ENCODE data around the gene BANF2.

BANF2 gene

DNA sequence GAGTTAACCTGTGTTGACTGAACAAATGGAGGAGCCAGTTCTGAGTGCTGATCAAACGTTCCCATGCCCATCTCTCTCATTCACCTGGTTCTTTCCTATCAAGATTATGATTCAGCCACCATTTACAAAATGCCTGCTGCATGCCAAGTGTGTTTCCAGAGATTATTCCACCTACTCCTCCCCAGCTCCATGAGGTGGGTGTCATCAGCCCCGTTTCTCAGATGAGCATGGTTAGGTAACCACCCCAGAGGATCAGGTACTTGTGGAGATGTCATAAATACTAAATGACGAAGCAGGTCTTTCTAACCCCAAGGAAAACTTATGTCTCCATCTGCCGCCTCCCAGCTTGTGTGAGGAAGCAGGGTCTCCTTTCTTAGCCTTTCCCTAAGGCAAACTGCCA is 2.1 kb downstream of the BANF2 start:
- Histone ChIP-seq H3K79me2 (ENCODE audit: control insufficient read depth, low read length) (no peaks in the 10 kb centered on the region), H3K36me3 (ENCODE audit: control insufficient read depth, low read length) (no peaks in the 10 kb centered on the region), H3K4me2 (ENCODE audit: low read length) (no peak overlapping the region), H3K4me1 (ENCODE audit: control insufficient read depth, low read length) (no peaks in the 10 kb centered on the region), H3K27ac (ENCODE audit: low read depth, low read length) (no peak overlapping the region), H3K4me3 (ENCODE audit: low read length) (no peak overlapping the region), H3K27me3 (ENCODE audit: control insufficient read depth, low read length) (no peaks in the 10 kb centered on the region), H3K9me3 (ENCODE audit: control insufficient read depth, insufficient read depth, low read length) (no peaks in the 10 kb centered on the region), H3K9me2 (replicated peaks; ENCODE audit: control insufficient read depth, low read length) (no peaks in the 10 kb centered on the region), H3F3A (ENCODE audit: control insufficient read depth, insufficient read depth) (no peaks in the 10 kb centered on the region), H4K20me1 (ENCODE audit: control insufficient read depth, insufficient read depth, low read depth, low read length) (no peaks in the 10 kb centered on the region)
- no peak for TF ChIP-seq EZH2phosphoT487 (IDR thresholded peaks at IDR 0.05; ENCODE audit: borderline replicate concordance, low read length)
- TF ChIP-seq, protein P1, sequence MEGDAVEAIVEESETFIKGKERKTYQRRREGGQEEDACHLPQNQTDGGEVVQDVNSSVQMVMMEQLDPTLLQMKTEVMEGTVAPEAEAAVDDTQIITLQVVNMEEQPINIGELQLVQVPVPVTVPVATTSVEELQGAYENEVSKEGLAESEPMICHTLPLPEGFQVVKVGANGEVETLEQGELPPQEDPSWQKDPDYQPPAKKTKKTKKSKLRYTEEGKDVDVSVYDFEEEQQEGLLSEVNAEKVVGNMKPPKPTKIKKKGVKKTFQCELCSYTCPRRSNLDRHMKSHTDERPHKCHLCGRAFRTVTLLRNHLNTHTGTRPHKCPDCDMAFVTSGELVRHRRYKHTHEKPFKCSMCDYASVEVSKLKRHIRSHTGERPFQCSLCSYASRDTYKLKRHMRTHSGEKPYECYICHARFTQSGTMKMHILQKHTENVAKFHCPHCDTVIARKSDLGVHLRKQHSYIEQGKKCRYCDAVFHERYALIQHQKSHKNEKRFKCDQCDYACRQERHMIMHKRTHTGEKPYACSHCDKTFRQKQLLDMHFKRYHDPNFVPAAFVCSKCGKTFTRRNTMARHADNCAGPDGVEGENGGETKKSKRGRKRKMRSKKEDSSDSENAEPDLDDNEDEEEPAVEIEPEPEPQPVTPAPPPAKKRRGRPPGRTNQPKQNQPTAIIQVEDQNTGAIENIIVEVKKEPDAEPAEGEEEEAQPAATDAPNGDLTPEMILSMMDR (IDR thresholded peaks at IDR 0.05; ENCODE audit: low read depth, low read length, poor library complexity, severe bottlenecking), result no peak

DNA sequence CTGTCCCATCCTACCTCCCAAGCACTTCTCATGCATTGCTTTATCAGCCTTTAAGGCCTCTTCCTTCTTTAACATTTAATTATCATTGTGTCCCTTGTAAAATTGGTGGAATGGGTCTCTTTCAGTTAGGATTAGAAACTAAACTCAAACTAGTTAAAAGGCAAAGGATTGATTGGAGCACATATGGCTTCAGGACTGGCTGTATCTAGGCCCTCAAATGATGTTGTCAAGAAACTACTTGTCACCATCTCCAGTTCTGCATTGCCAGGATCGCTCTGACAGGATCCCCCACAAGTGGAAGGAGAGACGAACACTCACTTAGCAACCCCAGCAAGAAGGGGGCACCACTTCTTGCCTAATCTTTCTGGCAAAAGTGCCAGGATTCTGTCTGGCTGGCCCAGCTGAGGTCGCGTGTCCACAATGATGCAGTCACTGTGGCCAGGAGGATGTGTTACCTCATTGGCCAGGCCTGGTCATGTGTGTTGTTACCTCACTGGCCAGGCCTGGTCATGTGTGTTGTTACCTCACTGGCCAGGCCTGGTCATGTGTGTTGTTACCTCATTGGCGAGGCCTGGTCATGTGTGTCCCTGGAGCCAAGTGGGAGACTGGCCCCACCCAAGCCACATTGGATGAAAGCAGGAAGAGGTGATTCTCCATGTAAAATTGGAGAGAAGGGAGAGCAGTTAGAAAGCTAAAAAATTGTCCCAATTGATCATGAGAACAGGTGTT is 5.0 kb downstream of the BANF2 start:
- no peaks in the 10 kb centered on the region for H4K20me1 ChIP-seq (ENCODE audit: control insufficient read depth, insufficient read depth, low read depth, low read length)
- H3K27me3 ChIP-seq (ENCODE audit: control insufficient read depth, low read length), result no peaks in the 10 kb centered on the region
- no peaks in the 10 kb centered on the region for H3F3A ChIP-seq (ENCODE audit: control insufficient read depth, insufficient read depth)
- H3K27ac ChIP-seq (ENCODE audit: low read depth, low read length), result no peak overlapping the region
- H3K36me3 ChIP-seq (ENCODE audit: control insufficient read depth, low read length), result no peaks in the 10 kb centered on the region
- H3K4me3 ChIP-seq (ENCODE audit: low read length), result no peak overlapping the region
- H3K4me2 ChIP-seq (ENCODE audit: low read length), result no peak overlapping the region
- H3K9me2 ChIP-seq (replicated peaks; ENCODE audit: control insufficient read depth, low read length), result no peaks in the 10 kb centered on the region
- H3K9me3 ChIP-seq (ENCODE audit: control insufficient read depth, insufficient read depth, low read length), result no peaks in the 10 kb centered on the region
- TF ChIP-seq EZH2phosphoT487 (IDR thresholded peaks at IDR 0.05; ENCODE audit: borderline replicate concordance, low read length), result no peak
- TF ChIP-seq, protein P1 (IDR thresholded peaks at IDR 0.05; ENCODE audit: low read depth, low read length, poor library complexity, severe bottlenecking), result no peak
- H3K4me1 ChIP-seq (ENCODE audit: control insufficient read depth, low read length), result no peaks in the 10 kb centered on the region
- no peaks in the 10 kb centered on the region for H3K79me2 ChIP-seq (ENCODE audit: control insufficient read depth, low read length)

DNA sequence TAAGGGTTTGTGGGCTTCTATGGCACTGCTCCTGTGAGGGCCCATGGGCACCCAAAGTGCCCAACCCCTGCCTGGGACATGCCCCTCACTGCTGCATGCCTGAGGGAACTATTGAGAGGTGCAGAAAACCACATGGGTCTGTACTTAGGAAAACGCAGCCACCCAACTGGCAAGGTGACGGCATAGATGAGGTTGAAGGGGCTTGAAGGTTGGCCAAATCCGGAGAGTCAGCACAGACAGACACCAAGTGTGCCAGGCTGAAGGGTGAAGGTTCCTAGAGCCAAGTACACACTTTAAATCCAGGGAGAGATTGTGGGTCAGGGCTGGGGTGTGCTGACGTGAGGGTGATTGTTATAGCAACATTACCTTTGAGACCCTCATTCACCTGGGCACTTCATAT is 6.2 kb downstream of the BANF2 start:
- Histone ChIP-seq H3K9me3 (ENCODE audit: control insufficient read depth, insufficient read depth, low read length) (no peaks in the 10 kb centered on the region), H3K9me2 (replicated peaks; ENCODE audit: control insufficient read depth, low read length) (no peaks in the 10 kb centered on the region), H3K4me3 (ENCODE audit: low read length) (no peak overlapping the region), H3K79me2 (ENCODE audit: control insufficient read depth, low read length) (no peaks in the 10 kb centered on the region), H3K27ac (ENCODE audit: low read depth, low read length) (no peak overlapping the region), H3K4me1 (ENCODE audit: control insufficient read depth, low read length) (no peaks in the 10 kb centered on the region), H3K36me3 (ENCODE audit: control insufficient read depth, low read length) (no peaks in the 10 kb centered on the region), H4K20me1 (ENCODE audit: control insufficient read depth, insufficient read depth, low read depth, low read length) (no peaks in the 10 kb centered on the region), H3F3A (ENCODE audit: control insufficient read depth, insufficient read depth) (no peaks in the 10 kb centered on the region), H3K4me2 (ENCODE audit: low read length) (no peak overlapping the region), H3K27me3 (ENCODE audit: control insufficient read depth, low read length) (no peaks in the 10 kb centered on the region)
- TF ChIP-seq, protein P1 (IDR thresholded peaks at IDR 0.05; ENCODE audit: low read depth, low read length, poor library complexity, severe bottlenecking), result no peak
- no peak for TF ChIP-seq EZH2phosphoT487 (IDR thresholded peaks at IDR 0.05; ENCODE audit: borderline replicate concordance, low read length)
